GM10847 (cell line): ENCODE data around the gene UBE2O.

Source experiments
- POLR2A ChIP-seq: IDR thresholded peaks from 2 replicates; pipeline ENCODE4 v1.6.1; 2011; ENCODE audit not compliant: insufficient read length; ENCODE audit errors: extremely low read depth

Gene UBE2O

GRCh38 chr17:76461765-76462555, 9.0 kb upstream of the UBE2O start:
- TF ChIP-seq POLR2A = no peak

GRCh38 chr17:76459674-76460073, 6.7 kb upstream of the UBE2O start:
- TF ChIP-seq POLR2A = no peak

GRCh38 chr17:76458580-76459490, 5.9 kb upstream of the UBE2O start:
- TF ChIP-seq POLR2A = no peak

- TF ChIP-seq POLR2A = no peak
Observed at GRCh38 chr17:76453431-76453743, 435 bp upstream of the UBE2O start.

- TF ChIP-seq POLR2A = no peak
Observed at GRCh38 chr17:76452127-76452659, 759 bp downstream of the UBE2O start.

- no peak for TF ChIP-seq POLR2A
Observed at GRCh38 chr17:76451506-76451905, 1.4 kb downstream of the UBE2O start.

- TF ChIP-seq POLR2A = no peak
Observed at GRCh38 chr17:76449126-76449525, 3.8 kb downstream of the UBE2O start.

- TF ChIP-seq POLR2A = no peak
Observed at GRCh38 chr17:76447931-76448652, 4.9 kb downstream of the UBE2O start.

GRCh38 chr17:76446449-76447231, 6.3 kb downstream of the UBE2O start:
- TF ChIP-seq POLR2A = no peak

- no peak for TF ChIP-seq POLR2A
Observed at GRCh38 chr17:76445697-76446448, 7.1 kb downstream of the UBE2O start.

GRCh38 chr17:76444518-76445311, 8.2 kb downstream of the UBE2O start:
- no peak for TF ChIP-seq POLR2A

- no peak for TF ChIP-seq POLR2A
Observed at GRCh38 chr17:76442341-76443338, 10.3 kb downstream of the UBE2O start.
